T47D (cell line): Measurements from ENCODE around the gene AUTS2.
A peak's percentile ranks its signal among the peaks of the same experiment; 100 is the strongest.

Experiments
- DNase-seq, 2 experiments: peaks; one replicate each; pipeline versions ENCODE4 v3.0.0 to v3.0.0-alpha.2; 2011 to 2012; ENCODE audit warnings: low read depth in 1 of 2, low spot score in 1 of 2
- JUND ChIP-seq: IDR thresholded peaks from 2 replicates; pipeline ENCODE4 v1.6.1; 2012; ENCODE audit warnings: low read depth
- in situ Hi-C: cut with HindIII; loops from 2 replicates; pipeline ENCODE4 v1.10.0; 2016; ENCODE audit warnings: low sequenced_read_pairs, low pct_unique_long_range_greater_than_20kb

The AUTS2 gene

DNA sequence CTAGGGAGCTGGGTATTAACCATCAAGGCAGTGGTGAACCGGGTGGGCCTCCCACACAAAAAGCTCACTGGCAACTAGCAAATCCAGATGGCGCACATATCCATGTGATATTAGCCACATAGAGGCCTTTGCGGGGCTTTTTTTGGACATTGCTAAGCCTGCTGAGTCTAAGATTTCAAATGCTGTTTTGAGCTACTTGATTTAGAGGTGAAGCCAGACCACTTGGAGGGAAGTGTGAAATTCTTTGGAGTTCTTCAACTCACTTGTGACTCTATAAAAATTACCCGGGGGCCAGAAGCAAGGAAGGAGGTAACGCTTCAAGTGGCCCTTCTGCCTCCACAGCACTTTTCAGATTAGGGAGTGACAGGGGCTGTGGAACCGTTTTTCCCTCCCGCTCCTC, 913.9 kb downstream of the AUTS2 start:
- no peak for DNase-seq
- TF ChIP-seq JUND = no peak
- in situ Hi-C loops = no loop called here

DNA sequence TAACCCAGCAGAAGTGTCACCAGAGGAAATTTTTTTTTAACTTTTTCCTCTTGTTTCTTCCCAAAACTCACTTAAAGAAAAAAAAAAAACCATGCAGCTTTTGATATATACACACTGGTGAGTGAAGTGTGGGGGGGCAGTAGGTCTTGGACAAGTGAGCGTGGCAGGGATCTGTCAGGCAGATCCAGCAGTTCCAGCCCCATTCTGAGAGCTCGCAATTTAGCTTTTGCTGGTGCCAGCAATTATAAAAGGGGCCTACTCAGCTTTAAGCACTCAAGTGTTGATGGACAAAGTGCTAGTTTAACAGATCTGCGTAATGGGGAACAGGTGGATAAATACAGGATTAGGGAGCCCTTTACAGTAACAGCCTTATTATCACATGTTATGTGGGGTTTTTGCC, 914.5 kb downstream of the AUTS2 start:
- TF ChIP-seq JUND = no peak
- in situ Hi-C loops = no loop called here

DNA sequence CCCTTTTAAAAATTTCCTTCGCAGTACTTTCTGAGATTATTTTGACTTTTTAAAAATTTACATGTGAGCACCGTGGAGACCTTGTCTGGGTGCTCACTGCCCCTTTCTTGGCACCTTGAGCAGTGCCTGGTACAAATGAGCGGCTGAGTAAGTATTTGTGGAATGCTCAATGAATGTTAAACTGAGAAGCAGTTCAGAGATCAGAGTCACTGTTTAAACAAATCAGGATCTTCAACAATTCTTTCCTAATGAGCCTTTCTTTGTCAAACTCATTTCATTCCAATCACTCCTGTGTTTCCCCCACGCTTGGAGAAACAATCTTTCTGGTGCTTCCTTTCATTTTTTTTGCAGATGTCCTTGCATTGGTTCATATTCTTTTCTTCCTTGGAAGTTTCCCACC, 922.3 kb downstream of the AUTS2 start:
- in situ Hi-C loops = no loop called here
- DNase-seq = peak in 1 of 2 experiments; percentile 54
- TF ChIP-seq JUND = no peak

More for the DNA sequence above, 914.5 kb downstream of the AUTS2 start:
- DNase-seq = no peak

DNA sequence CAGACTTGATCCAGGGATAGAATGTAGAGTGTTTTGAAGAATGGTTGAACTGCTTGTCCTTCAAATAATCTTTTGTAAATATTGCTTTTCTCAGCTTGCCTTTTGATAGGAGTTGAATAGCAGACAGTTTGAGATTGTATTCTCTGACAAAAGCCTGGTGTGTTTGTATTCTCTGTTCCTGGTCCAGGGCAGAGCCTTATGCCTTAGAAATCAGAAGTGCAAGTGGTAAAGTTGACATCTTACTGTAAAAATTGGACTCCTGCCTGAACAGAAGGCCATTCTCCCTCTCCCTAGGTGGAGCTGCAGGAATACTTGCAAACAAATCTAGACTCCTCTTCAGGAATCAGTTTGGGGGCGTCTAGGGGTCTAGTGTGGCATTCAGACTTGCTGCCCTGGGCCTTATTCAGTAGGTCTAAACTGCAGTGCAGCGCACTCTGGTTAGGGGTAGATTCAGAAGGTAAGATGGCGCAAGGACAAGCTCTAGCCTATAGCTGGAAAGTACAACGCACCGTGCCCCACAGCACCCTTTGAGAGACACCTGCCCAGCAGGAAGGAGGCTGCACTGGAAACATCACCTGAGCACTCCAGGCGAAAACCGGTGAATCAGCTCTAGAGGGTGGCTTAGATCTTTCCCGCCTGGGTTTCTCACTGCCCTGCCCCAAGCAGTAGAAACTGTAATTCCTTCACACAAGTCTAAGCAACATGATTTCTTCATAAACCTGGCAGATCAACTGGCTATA, 925.1 kb downstream of the AUTS2 start:
- TF ChIP-seq JUND = no peak
- peak in 1 of 2 experiments; percentile 5 for DNase-seq
- in situ Hi-C loops = no loop called here

DNA sequence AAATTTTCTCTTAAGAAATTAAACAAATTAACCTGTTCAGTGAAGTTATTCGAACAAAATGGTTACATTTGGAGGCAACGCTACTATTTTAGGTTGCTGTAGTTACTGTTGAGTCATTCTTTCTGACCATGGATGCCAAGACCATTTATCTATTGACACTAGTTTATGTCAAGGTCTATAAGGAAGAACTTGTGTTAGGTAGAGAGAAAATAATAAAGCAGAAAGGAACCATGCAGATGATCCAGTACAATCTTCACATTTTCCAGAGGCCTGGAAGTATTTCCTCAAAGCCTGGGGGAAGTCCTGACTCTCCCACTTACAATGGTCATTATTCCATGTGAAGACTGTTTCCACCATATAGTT, 925.7 kb downstream of the AUTS2 start:
- no peak for DNase-seq
- TF ChIP-seq JUND = no peak
- in situ Hi-C loops = no loop called here

DNA sequence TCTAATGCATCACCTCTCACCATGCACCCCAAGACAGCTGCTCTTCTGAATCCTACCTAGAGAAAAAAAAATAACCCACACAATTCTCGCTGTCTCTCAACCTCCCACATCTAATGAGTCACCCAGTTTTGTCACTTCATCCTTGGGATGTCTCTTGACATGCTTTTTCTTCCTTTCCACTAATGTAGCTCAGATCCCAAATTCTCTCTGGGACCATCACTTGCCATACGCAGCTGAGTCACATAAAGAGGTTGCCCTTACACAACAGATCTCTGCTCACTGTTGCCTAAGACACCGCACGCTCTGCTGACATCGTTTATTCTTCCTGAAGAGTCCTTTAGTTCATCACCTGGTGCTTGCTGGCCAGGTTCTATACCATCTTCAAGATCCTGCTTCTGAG, 927.7 kb downstream of the AUTS2 start:
- TF ChIP-seq JUND = no peak
- in situ Hi-C loops = no loop called here
- no peak for DNase-seq

DNA sequence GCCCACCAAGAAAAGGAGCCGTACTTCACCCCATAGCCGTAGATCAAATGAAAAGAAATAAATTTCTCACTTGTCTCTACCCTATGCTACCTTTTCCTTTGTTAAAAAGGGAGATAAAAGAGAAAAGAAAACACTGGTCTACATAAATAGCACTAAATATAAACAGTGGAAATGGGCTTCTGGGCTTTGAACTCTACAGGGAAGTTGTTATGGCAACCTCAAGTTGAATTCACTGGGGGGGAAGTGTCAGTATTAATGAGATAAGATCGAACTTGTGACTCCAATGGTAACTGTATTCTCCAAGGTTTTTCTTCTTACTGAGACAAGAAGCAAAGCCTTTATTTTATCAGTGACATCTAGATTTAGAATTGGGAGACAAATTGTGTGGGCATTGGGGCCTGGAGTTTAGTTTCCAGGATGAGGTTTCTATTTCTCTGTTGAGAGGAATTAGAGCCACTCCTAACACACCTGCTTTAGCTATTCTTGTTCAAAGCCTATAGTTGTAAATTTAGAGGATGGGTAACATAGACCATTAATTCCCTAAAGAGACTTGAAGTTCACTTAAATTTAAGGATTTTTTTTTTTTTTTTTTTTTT, 929.3 kb downstream of the AUTS2 start:
- in situ Hi-C loops = no loop called here
- no peak for TF ChIP-seq JUND
- no peak for DNase-seq

DNA sequence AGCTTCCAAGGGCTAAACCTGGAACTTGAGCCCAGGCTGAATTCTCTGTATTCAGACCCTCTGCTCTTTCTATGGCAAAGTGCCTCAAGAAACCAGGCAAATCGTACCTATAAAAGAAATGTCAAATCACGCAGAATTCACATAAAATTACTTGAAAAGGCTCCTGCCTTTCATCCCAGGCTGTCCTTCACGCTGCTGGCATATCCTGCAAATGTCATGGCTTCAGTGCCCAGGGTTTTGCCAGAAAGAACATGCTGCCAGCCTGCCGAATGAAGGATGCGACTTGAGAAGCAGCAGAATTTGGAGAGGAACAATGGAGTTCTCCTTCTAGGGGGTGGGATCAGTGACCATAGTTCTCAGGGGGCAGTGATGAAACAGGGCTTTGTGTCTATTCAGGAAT, 931.2 kb downstream of the AUTS2 start:
- no peak for DNase-seq
- in situ Hi-C loops = no loop called here
- TF ChIP-seq JUND = no peak

DNA sequence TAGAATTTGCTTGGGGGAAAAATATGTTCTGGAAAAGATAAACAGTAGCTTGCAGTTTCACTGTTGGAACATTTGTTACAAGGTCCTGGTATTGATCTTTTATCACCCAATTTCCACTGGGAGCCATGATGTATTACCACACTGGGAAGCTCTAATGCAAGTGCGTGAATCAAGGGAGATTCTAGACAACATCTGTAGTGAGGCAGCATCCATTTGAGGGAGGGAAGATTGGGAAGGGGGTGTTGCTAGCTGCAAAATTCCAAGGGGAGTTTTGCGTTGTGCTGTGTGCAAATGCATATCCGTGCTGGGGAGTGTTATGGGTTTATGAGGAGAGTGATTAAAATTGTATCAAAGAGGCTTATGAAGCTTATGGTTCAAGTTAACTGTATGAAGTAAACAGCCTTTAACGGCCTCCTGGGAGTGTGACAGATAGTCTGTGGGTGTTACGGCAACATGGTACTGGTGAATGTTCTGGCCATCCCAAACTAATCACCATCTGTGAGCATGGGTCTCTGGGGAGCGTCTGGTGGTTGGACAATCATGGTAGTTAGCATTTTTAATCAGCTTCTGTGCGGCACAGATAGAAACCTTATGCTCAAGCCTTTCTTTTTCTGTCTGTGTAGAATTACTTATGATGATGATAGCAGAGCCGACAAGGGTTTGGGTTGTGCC, 931.8 kb downstream of the AUTS2 start:
- in situ Hi-C loops = no loop called here
- TF ChIP-seq JUND = no peak
- DNase-seq = no peak

DNA sequence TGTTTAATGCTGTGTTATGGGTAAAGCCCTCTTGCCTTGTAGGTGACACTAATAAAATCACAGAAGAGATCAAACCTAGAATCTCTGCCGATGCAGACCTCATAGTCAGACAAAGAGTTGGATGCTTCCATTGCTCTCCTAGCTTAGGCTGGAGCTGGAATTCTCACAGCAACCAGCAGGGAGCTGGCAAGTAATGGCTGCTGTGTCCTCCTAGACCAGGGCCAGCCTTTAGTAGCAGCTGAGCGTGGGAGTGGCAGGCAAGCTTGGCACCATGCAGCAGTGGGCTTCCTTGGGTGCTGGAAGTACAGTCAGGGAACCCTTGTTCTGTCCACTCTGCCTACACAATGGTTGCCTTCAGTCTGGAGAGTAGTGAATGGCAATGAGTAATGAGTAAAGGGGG, 935.3 kb downstream of the AUTS2 start:
- DNase-seq = peak in 1 of 2 experiments; percentile 6
- in situ Hi-C loops = no loop called here
- TF ChIP-seq JUND = no peak

DNA sequence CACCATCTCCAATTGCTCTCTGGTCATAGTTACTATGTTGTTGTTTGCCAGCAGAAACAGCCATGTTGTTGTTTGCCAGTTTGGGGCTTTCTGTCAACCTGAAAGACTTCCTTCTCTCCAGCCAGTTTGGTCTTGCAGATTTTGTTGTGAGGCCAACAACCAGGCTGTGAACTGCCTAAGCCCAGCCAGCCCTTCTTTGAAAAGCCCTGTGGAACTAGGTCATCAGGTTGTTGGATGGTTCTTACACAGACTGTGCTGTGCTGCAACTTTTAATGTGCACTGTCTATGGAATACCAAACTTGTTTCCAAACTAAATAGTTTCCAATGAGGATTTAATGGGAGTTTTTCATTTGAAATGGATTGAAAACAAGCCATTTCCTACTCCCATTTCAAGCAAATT, 940.9 kb downstream of the AUTS2 start:
- no peak for DNase-seq

DNA sequence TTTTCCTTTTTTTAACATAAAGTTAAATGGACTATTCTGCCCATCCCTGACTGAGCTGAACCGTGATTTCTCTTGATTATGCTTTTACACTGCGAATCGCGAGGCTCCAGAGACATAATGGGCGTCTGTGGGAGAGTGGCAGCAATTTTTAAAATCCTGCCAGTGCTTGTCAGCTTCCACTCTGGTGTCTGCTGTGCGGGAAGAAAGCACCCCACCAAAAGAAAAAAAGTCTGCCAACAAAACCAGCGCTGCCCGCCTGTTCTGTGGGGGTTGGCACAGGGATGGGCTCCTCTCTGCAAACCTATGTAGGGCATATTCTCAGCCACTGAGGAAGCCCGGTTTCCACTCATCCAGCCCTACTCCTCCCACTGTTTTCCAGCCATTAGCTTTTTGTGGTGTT, 941.3 kb downstream of the AUTS2 start:
- no peak for TF ChIP-seq JUND
- in situ Hi-C loops = no loop called here

More for the DNA sequence above, 940.9 kb downstream of the AUTS2 start:
- in situ Hi-C loops = no loop called here
- TF ChIP-seq JUND = no peak

DNA sequence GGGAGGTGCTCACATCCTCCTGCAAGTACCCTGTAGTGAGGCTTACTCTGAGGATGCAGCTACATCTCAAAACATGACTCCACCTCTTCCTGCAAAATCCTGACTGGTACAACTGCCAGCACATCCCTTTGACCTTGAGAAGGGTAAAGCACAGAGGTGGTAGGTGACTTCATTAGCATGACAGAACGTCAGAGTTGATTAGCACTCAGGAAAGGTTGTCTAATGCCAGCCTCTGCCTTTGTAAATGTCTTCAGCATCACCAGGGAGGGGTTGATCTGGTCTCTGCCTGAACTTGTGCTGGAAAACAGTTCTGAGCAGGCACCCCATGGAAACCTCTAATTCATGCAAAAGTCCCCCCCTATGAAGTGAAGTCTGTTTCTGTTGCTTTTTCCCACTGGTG, 942.4 kb downstream of the AUTS2 start:
- DNase-seq = no peak
- in situ Hi-C loops = no loop called here
- TF ChIP-seq JUND = no peak

More for the DNA sequence above, 941.3 kb downstream of the AUTS2 start:
- DNase-seq = no peak
